Activated naive CD4-positive, alpha-beta T cell treated with anti-CD3 and anti-CD28 coated beads, Interleukin-2, amount 50 U/mL, for 24 hours (primary cell): ENCODE results near the gene ARID2.
A peak's percentile ranks its signal among the peaks of the same experiment; 100 is the strongest.

Source experiments
- H3K27ac Mint-ChIP-seq: one replicate; pipeline ENCODE4 v1.8.0; 2021; ENCODE audit warnings: mild to moderate bottlenecking, mixed read lengths
- H3K27me3 Mint-ChIP-seq: one replicate; pipeline ENCODE4 v1.8.0; 2021; ENCODE audit warnings: mixed read lengths
- H3K36me3 Mint-ChIP-seq: one replicate; pipeline ENCODE4 v1.8.0; 2021; ENCODE audit warnings: mixed read lengths
- H3K4me1 Mint-ChIP-seq: one replicate; pipeline ENCODE4 v1.8.0; 2021; ENCODE audit warnings: mixed read lengths
- H3K4me3 Mint-ChIP-seq: one replicate; pipeline ENCODE4 v1.8.0; 2021; ENCODE audit warnings: mild to moderate bottlenecking, mixed read lengths
- H3K9me3 Mint-ChIP-seq: one replicate; pipeline ENCODE4 v1.8.0; 2021; ENCODE audit warnings: mixed read lengths

ARID2 gene

GRCh38 chr12:45730348-45731189 is 1.1 kb downstream of the ARID2 start:
- H3K4me3 Mint-ChIP-seq: peak overlapping the region; percentile 100
- H3K27ac Mint-ChIP-seq: peak overlapping the region; percentile 94
- H3K36me3 Mint-ChIP-seq: peaks cover 12% of the 10 kb centered on the region

DNA sequence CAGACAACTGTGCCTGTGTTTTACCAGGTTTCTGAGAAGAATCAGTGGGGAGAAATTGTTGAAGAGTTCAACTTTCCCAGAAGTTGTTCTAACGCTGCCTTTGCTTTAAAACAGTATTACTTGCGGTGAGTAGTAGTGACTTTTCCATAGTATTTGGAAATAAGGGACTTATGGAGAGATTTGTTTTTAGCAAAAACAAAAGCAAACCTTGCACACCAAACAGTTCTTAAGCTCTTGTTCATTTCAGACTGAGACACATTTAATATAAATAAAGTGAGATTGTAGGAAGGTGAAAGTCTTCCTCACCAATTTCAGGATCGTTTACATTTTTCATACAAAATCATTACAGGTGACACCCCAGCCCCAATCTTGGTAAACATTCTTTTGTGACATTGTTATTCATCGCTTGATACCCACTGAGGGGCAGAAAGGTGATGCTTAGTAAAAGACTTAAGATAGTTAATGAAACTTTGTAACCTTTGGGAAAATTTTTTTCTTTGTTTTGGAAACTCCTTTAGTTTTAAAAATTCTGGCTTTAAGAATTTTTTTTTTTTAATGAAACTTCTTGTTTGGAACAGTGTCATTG is 1.8 kb downstream of the ARID2 start:
- no peaks in the 10 kb centered on the region for H3K9me3 Mint-ChIP-seq
- H3K36me3 Mint-ChIP-seq: peaks cover 10% of the 10 kb centered on the region
- H3K4me3 Mint-ChIP-seq: peak overlapping the region; percentile 100
- H3K27ac Mint-ChIP-seq: peak overlapping the region; percentile 94
- peaks cover 45% of the 10 kb centered on the region for H3K4me1 Mint-ChIP-seq
- H3K27me3 Mint-ChIP-seq: no peaks in the 10 kb centered on the region

More at GRCh38 chr12:45730348-45731189, 1.1 kb downstream of the ARID2 start:
- no peaks in the 10 kb centered on the region for H3K9me3 Mint-ChIP-seq
- H3K27me3 Mint-ChIP-seq: no peaks in the 10 kb centered on the region
- H3K4me1 Mint-ChIP-seq: peaks cover 43% of the 10 kb centered on the region

- H3K9me3 Mint-ChIP-seq: no peaks in the 10 kb centered on the region
- peak overlapping the region; percentile 100 for H3K4me3 Mint-ChIP-seq
- H3K27ac Mint-ChIP-seq: peak overlapping the region; percentile 96
- no peaks in the 10 kb centered on the region for H3K27me3 Mint-ChIP-seq
- H3K36me3 Mint-ChIP-seq: peaks cover 10% of the 10 kb centered on the region
- peaks cover 55% of the 10 kb centered on the region for H3K4me1 Mint-ChIP-seq
These were observed 2.7 kb downstream of the ARID2 start for GRCh38 chr12:45732250-45732649.

DNA sequence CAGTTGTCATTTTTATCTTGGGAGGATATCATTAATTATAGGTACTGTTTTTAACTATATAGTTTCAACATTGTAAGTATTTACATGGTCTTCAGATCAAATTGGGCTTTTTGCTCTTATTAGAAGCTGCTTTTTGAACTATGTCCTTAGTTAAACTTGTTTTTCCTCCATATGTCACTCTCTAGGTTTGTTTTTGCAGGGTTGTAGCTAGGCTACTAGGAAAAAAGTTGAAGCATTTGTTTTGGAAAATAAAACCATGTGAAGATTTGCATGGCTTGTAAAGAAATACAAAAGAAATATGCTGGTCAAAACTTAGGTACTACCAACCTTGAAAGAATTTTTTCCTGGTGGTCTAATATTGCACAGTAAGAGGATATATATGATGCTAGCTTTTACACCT is 3.4 kb downstream of the ARID2 start:
- Mint-ChIP-seq H3K4me3 (peak overlapping the region; percentile 78), H3K9me3 (no peaks in the 10 kb centered on the region), H3K4me1 (peaks cover 62% of the 10 kb centered on the region), H3K27ac (peak overlapping the region; percentile 92), H3K36me3 (peaks cover 12% of the 10 kb centered on the region), H3K27me3 (no peaks in the 10 kb centered on the region)

GRCh38 chr12:45737638-45738037 is 8.1 kb downstream of the ARID2 start:
- Mint-ChIP-seq H3K9me3 (no peaks in the 10 kb centered on the region), H3K27me3 (no peaks in the 10 kb centered on the region), H3K4me3 (no peak overlapping the region), H3K4me1 (peaks cover 81% of the 10 kb centered on the region), H3K36me3 (peaks cover 11% of the 10 kb centered on the region), H3K27ac (no peak overlapping the region)

- peaks cover 71% of the 10 kb centered on the region for H3K4me1 Mint-ChIP-seq
- no peaks in the 10 kb centered on the region for H3K27me3 Mint-ChIP-seq
- H3K4me3 Mint-ChIP-seq: no peak overlapping the region
- peaks cover 5% of the 10 kb centered on the region for H3K36me3 Mint-ChIP-seq
- H3K27ac Mint-ChIP-seq: no peak overlapping the region
- H3K9me3 Mint-ChIP-seq: no peaks in the 10 kb centered on the region
These were observed 13.1 kb downstream of the ARID2 start for GRCh38 chr12:45742590-45742989.

GRCh38 chr12:45743247-45743646 is 13.7 kb downstream of the ARID2 start:
- no peaks in the 10 kb centered on the region for H3K9me3 Mint-ChIP-seq
- H3K36me3 Mint-ChIP-seq: peaks cover 3% of the 10 kb centered on the region
- no peak overlapping the region for H3K27ac Mint-ChIP-seq
- no peaks in the 10 kb centered on the region for H3K27me3 Mint-ChIP-seq
- no peak overlapping the region for H3K4me3 Mint-ChIP-seq
- peaks cover 69% of the 10 kb centered on the region for H3K4me1 Mint-ChIP-seq

DNA sequence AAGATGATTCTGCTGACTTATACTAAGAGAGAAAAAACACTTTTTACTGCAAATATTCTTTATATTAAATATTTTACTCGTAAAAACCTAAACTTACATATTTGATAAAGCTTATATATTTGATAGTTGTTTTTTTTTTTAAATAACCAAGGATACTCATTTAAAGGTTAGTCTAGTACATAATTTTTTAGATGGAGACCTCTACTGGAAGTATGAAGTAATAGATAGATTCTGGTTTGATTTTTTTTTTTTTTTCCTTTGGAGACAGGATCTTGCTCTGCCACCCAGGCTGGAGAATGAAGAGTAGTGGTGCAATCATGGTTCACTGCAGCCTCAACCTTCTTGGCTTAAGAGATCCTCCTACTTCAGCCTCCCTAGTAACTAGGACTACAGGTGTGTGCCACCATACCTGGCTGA is 16.4 kb downstream of the ARID2 start:
- Mint-ChIP-seq H3K9me3 (no peaks in the 10 kb centered on the region), H3K27me3 (no peaks in the 10 kb centered on the region), H3K4me1 (peaks cover 77% of the 10 kb centered on the region), H3K36me3 (peaks cover 5% of the 10 kb centered on the region), H3K27ac (no peak overlapping the region), H3K4me3 (peak overlapping the region; percentile 19)

DNA sequence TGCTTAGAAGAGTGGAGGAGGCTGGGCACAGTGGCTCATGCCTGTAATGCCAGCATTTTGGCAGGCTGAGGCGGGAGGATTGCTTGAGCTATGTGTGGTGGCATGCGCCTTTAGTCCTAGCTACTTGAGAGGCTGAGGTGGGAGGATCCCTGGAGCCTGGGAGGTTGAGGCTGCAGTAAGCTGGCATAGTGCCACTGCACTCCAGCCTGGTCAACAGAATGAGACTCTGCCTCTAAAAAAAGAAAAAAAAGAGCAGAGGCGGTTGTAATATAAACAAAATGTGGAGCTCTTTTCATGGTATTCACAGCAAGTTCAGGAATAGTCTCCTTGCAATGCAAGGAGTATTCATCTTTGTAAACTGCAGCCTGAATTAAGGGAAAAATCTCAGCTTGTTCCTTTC is 27.2 kb downstream of the ARID2 start:
- no peaks in the 10 kb centered on the region for H3K27me3 Mint-ChIP-seq
- peaks cover 85% of the 10 kb centered on the region for H3K4me1 Mint-ChIP-seq
- no peak overlapping the region for H3K4me3 Mint-ChIP-seq
- H3K36me3 Mint-ChIP-seq: peaks cover 7% of the 10 kb centered on the region
- H3K27ac Mint-ChIP-seq: no peak overlapping the region
- H3K9me3 Mint-ChIP-seq: no peaks in the 10 kb centered on the region

- H3K36me3 Mint-ChIP-seq: peaks cover 8% of the 10 kb centered on the region
- no peaks in the 10 kb centered on the region for H3K9me3 Mint-ChIP-seq
- H3K27ac Mint-ChIP-seq: peak overlapping the region; percentile 20
- no peaks in the 10 kb centered on the region for H3K27me3 Mint-ChIP-seq
- no peak overlapping the region for H3K4me3 Mint-ChIP-seq
- H3K4me1 Mint-ChIP-seq: peaks cover 88% of the 10 kb centered on the region
These were observed 27.7 kb downstream of the ARID2 start for GRCh38 chr12:45757172-45757571.

- H3K36me3 Mint-ChIP-seq: peaks cover 4% of the 10 kb centered on the region
- H3K27me3 Mint-ChIP-seq: no peaks in the 10 kb centered on the region
- no peak overlapping the region for H3K4me3 Mint-ChIP-seq
- no peak overlapping the region for H3K27ac Mint-ChIP-seq
- peaks cover 87% of the 10 kb centered on the region for H3K4me1 Mint-ChIP-seq
- no peaks in the 10 kb centered on the region for H3K9me3 Mint-ChIP-seq
These were observed 30.8 kb downstream of the ARID2 start for GRCh38 chr12:45760333-45760732.

DNA sequence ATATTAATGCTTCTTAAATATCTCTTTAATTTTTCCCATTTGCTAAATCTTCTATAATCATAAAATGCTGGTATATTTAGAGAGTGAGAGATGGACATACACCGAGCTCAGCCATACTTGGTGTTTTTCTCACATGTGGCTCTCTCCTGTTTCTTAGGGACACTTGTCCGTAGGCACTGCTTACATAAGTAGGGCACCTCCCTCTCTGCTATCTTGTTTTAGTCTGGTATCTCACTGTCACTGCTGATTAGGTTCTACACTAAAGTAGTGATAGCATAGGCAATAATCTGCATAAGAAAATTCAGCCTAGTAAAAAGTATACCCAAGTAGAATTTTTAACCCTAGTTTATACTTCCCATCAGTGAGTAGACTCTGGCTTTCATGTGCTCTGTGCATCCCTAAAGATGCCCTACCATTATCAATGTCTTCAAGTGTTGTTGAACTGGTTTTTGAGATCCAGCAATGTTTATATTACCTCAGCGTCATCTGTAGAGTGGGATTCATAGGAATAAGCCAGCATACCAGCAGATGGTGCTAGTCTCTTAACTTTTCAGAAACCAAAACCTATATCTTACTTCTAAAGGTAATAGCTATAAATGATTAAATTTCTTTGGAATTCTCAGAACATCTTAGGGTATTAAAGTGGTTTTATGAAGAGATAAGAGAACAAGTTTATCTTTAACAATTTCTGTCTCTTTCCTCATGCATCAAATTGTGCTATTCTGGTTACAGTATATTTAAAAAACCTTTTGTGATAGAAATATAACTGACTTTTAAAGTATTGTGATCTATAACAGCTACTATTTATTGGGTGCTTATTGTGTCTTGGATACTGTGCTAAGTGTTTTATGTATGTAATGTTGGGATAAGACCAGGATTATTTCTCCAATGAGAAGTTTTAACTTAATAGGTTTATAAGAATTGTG is 32.9 kb downstream of the ARID2 start:
- Mint-ChIP-seq H3K36me3 (peaks cover 12% of the 10 kb centered on the region), H3K27ac (peak overlapping the region; percentile 26), H3K4me1 (peaks cover 78% of the 10 kb centered on the region)

GRCh38 chr12:45763381-45763780 is 33.9 kb downstream of the ARID2 start:
- Mint-ChIP-seq H3K27me3 (no peaks in the 10 kb centered on the region), H3K4me1 (peaks cover 75% of the 10 kb centered on the region), H3K36me3 (peaks cover 20% of the 10 kb centered on the region), H3K9me3 (no peaks in the 10 kb centered on the region), H3K4me3 (no peak overlapping the region), H3K27ac (no peak overlapping the region)

More for the DNA sequence above, 32.9 kb downstream of the ARID2 start:
- H3K4me3 Mint-ChIP-seq: no peak overlapping the region
- no peaks in the 10 kb centered on the region for H3K27me3 Mint-ChIP-seq
- no peaks in the 10 kb centered on the region for H3K9me3 Mint-ChIP-seq

- no peaks in the 10 kb centered on the region for H3K27me3 Mint-ChIP-seq
- H3K36me3 Mint-ChIP-seq: peaks cover 31% of the 10 kb centered on the region
- no peak overlapping the region for H3K27ac Mint-ChIP-seq
- no peak overlapping the region for H3K4me3 Mint-ChIP-seq
- peaks cover 6% of the 10 kb centered on the region for H3K9me3 Mint-ChIP-seq
- peaks cover 72% of the 10 kb centered on the region for H3K4me1 Mint-ChIP-seq
These were observed 38.7 kb downstream of the ARID2 start for GRCh38 chr12:45768194-45768593.

- H3K36me3 Mint-ChIP-seq: peaks cover 11% of the 10 kb centered on the region
- H3K4me3 Mint-ChIP-seq: no peak overlapping the region
- H3K4me1 Mint-ChIP-seq: peaks cover 65% of the 10 kb centered on the region
These were observed 44.2 kb downstream of the ARID2 start for GRCh38 chr12:45773747-45774146.

More at GRCh38 chr12:45773747-45774146, 44.2 kb downstream of the ARID2 start:
- no peaks in the 10 kb centered on the region for H3K27me3 Mint-ChIP-seq
- peaks cover 6% of the 10 kb centered on the region for H3K9me3 Mint-ChIP-seq
- no peak overlapping the region for H3K27ac Mint-ChIP-seq
